ENCODE data around the gene CDADC1.

DNA sequence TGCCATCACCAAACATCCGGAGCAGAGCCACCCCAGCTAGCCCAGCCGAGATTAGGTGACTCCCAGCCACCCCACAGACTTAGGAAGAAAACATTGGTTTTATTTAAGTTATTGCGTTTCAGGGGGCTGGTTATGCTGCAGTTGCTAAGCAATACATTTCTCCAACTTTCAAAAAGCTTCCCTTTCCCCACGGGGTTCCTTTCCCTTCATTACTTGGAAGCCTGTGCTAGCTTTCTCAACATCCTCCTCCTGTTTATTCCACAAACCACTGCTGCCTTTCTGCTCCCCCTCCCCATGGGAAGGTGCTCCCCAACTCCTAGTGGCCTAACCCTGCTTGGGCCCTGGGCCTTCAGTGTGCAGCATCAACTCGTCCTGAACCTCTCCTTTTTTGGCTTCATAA is 52.6 kb downstream of the CDADC1 start:
- TF ChIP-seq POLR2A (IDR thresholded peaks at IDR 0.05; ENCODE audit: low read depth, low read length) (no peak), POLR2AphosphoS5 (IDR thresholded peaks at IDR 0.05; ENCODE audit: low read depth, low read length) (no peak)

All from GM12892 (cell line).